ENCODE measurements around the gene UQCC3. TPM values are rescaled to one million over a fixed set of nuclear protein-coding genes. Genes with fewer than 3 reads are reported as not detected.
"Not testable (repeated sequence)": the region's sequence is repeated elsewhere in the genome, so short reads cannot be mapped to it uniquely, and the experiment has no call there.

The UQCC3 gene
- total RNA-seq, 1 experiment from 2014 or later: 16.1 TPM

GRCh38 chr11:62669420-62670161 lies 1.9 kb upstream of the UQCC3 start:
- DNase-seq: peak in 1 of 2 experiments; percentile 47
- Histone ChIP-seq H3K4me2 (peak overlapping the region; percentile 72), H2AFZ (no peak overlapping the region), H3K4me3 (peak overlapping the region; percentile 79; the same call in 1 of the 2 replicates), H3K27me3 (ENCODE audit: insufficient read depth, low read depth) (no peaks in the 10 kb centered on the region), H3F3A (ENCODE audit: insufficient read depth, low read depth) (peaks cover 89% of the 10 kb centered on the region), H3K9me3 (ENCODE audit: insufficient read depth, low read depth) (no peaks in the 10 kb centered on the region), H4K20me1 (ENCODE audit: insufficient read depth) (peaks cover 3% of the 10 kb centered on the region; the same call in 1 of the 2 replicates), H3K9me2 (ENCODE audit: insufficient read depth) (no peaks in the 10 kb centered on the region), H3K4me1 (replicated peaks; ENCODE audit: insufficient read depth) (peaks cover 52% of the 10 kb centered on the region), H3K36me3 (ENCODE audit: low read depth) (peaks cover 19% of the 10 kb centered on the region), H3K79me2 (ENCODE audit: low read depth) (peaks cover 84% of the 10 kb centered on the region), H3K27ac (peak overlapping the region; percentile 79; the same call in 1 of the 2 replicates)
- no TSS peak for BruUV-seq (replicated peaks)
- ChIA-PET POLR2A (ENCODE audit: unreplicated experiment) (no interaction called here), CTCF (no interaction called here)
- intact Hi-C loops (cut with micrococcal nuclease; ENCODE audit: unreplicated experiment): loop anchor here (5.0 to 10.0 kb wide), 5 partner anchors 47 to 127 kb away; partner anchors contain the start of genes B3GAT3, HNRNPUL2, POLR2G and TTC9C
- no peak for TF ChIP-seq CTCF (conservative IDR thresholded peaks at IDR 0.05)
- no peak for TF ChIP-seq EZH2 (IDR thresholded peaks at IDR 0.05; ENCODE audit: low read depth)

GRCh38 chr11:62671236-62671607 lies 251 bp upstream of the UQCC3 start:
- no TSS peak for BruUV-seq (replicated peaks)
- H4K20me1 ChIP-seq (ENCODE audit: insufficient read depth): peaks cover 5% of the 10 kb centered on the region; the same call in 1 of the 2 replicates
- H3F3A ChIP-seq (ENCODE audit: insufficient read depth, low read depth): peaks cover 86% of the 10 kb centered on the region
- H3K27me3 ChIP-seq (ENCODE audit: insufficient read depth, low read depth): no peaks in the 10 kb centered on the region
- DNase-seq: no peak
- peaks cover 51% of the 10 kb centered on the region for H3K4me1 ChIP-seq (replicated peaks; ENCODE audit: insufficient read depth)
- peaks cover 75% of the 10 kb centered on the region for H3K79me2 ChIP-seq (ENCODE audit: low read depth)
- H3K27ac ChIP-seq: peak overlapping the region; percentile 79
- TF ChIP-seq CTCF (conservative IDR thresholded peaks at IDR 0.05) (no peak), EZH2 (IDR thresholded peaks at IDR 0.05; ENCODE audit: low read depth) (no peak)
- H3K9me3 ChIP-seq (ENCODE audit: insufficient read depth, low read depth): no peaks in the 10 kb centered on the region
- peak overlapping the region; percentile 83 for H2AFZ ChIP-seq
- intact Hi-C loops (cut with micrococcal nuclease; ENCODE audit: unreplicated experiment): loop anchor here (5.0 to 10.0 kb wide), 2 partner anchors 56 to 94 kb away; partner anchors contain the start of genes HNRNPUL2, POLR2G and TTC9C
- ChIA-PET POLR2A (ENCODE audit: unreplicated experiment) (interaction anchor here (0.6 to 1.7 kb wide), 9 partner anchors 51 to 179 kb away, joined by 3 to 7 read pairs (median 5); no protein-coding TSS in a partner anchor), CTCF (no interaction called here)
- H3K4me3 ChIP-seq: peak overlapping the region; percentile 79
- peak overlapping the region; percentile 72 for H3K4me2 ChIP-seq
- H3K36me3 ChIP-seq (ENCODE audit: low read depth): peaks cover 19% of the 10 kb centered on the region
- no peaks in the 10 kb centered on the region for H3K9me2 ChIP-seq (ENCODE audit: insufficient read depth)

- no peaks in the 10 kb centered on the region for H3K9me2 ChIP-seq (ENCODE audit: insufficient read depth)
- H3K4me3 ChIP-seq: peak overlapping the region; percentile 79
- DNase-seq: peak in 1 of 2 experiments; percentile 52
- peak overlapping the region; percentile 79 for H3K27ac ChIP-seq
- H4K20me1 ChIP-seq (ENCODE audit: insufficient read depth): 0 out of 2 replicates have a peak, but pooled peaks cover 5% of the 10 kb centered on the region
- H3K79me2 ChIP-seq (ENCODE audit: low read depth): peaks cover 73% of the 10 kb centered on the region
- POLR2A ChIA-PET (ENCODE audit: unreplicated experiment): no interaction called here
- BruUV-seq (replicated peaks): no TSS peak
- H3K4me2 ChIP-seq: peak overlapping the region; percentile 72
- H3F3A ChIP-seq (ENCODE audit: insufficient read depth, low read depth): peaks cover 86% of the 10 kb centered on the region
- peaks cover 26% of the 10 kb centered on the region; the same call in 1 of the 2 replicates for H3K36me3 ChIP-seq (ENCODE audit: low read depth)
- no peak overlapping the region for H2AFZ ChIP-seq
- TF ChIP-seq EZH2 (IDR thresholded peaks at IDR 0.05; ENCODE audit: low read depth) (no peak), CTCF (conservative IDR thresholded peaks at IDR 0.05) (no peak)
- H3K4me1 ChIP-seq (replicated peaks; ENCODE audit: insufficient read depth): peaks cover 46% of the 10 kb centered on the region
- no peaks in the 10 kb centered on the region for H3K9me3 ChIP-seq (ENCODE audit: insufficient read depth, low read depth)
- no peaks in the 10 kb centered on the region for H3K27me3 ChIP-seq (ENCODE audit: insufficient read depth, low read depth)
- intact Hi-C loops (cut with micrococcal nuclease; ENCODE audit: unreplicated experiment): loop anchor here (5.0 to 10.0 kb wide), 2 partner anchors 54 to 92 kb away; partner anchors contain the start of genes HNRNPUL2, POLR2G and TTC9C
- CTCF ChIA-PET: no interaction called here
These were observed 1.7 kb downstream of the UQCC3 start for GRCh38 chr11:62673196-62673525.

- peaks cover 71% of the 10 kb centered on the region for H3F3A ChIP-seq (ENCODE audit: insufficient read depth, low read depth)
- CTCF ChIA-PET: interaction anchor here (0.6 to 0.7 kb wide), 4 partner anchors 10 to 92 kb away, joined by 3 to 8 read pairs (median 4); partner anchors contain the start of genes C11orf98 and CSKMT
- not testable (repeated sequence) for H3K4me2 ChIP-seq; H3K27me3 ChIP-seq (ENCODE audit: insufficient read depth, low read depth); H2AFZ ChIP-seq; BruUV-seq (replicated peaks); DNase-seq; H4K20me1 ChIP-seq (ENCODE audit: insufficient read depth); H3K9me3 ChIP-seq (ENCODE audit: insufficient read depth, low read depth); H3K4me3 ChIP-seq; H3K27ac ChIP-seq; H3K9me2 ChIP-seq (ENCODE audit: insufficient read depth)
- H3K79me2 ChIP-seq (ENCODE audit: low read depth): peaks cover 67% of the 10 kb centered on the region
- POLR2A ChIA-PET (ENCODE audit: unreplicated experiment): interaction anchor here (0.6 to 1.4 kb wide), 3 partner anchors 10 to 1829 kb away, joined by 5 to 24 read pairs (median 12); partner anchors contain the start of genes C11orf98 and CSKMT
- intact Hi-C loops (cut with micrococcal nuclease; ENCODE audit: unreplicated experiment): loop anchor here (5.0 to 10.0 kb wide), 2 partner anchors 89 to 112 kb away; partner anchors contain the start of genes POLR2G and TMEM179B
- peaks cover 26% of the 10 kb centered on the region; the same call in 1 of the 2 replicates for H3K36me3 ChIP-seq (ENCODE audit: low read depth)
- peaks cover 46% of the 10 kb centered on the region for H3K4me1 ChIP-seq (replicated peaks; ENCODE audit: insufficient read depth)
These were observed 3.9 kb downstream of the UQCC3 start for GRCh38 chr11:62675415-62675814.

Measured in PC-9 (cell line).